GM15510 (cell line): ENCODE data around the gene DNAH8.

Experiments used
- POLR2A ChIP-seq: IDR thresholded peaks from 3 replicates; pipeline ENCODE4 v1.6.1; 2011; ENCODE audit warnings: borderline replicate concordance; ENCODE audit not compliant: insufficient read length; ENCODE audit errors: extremely low read depth

Gene DNAH8

GRCh38 chr6:39021779-39022178 lies 306.7 kb downstream of the DNAH8 start:
- no peak for TF ChIP-seq POLR2A

GRCh38 chr6:39026175-39026574 lies 311.1 kb downstream of the DNAH8 start:
- TF ChIP-seq POLR2A, result no peak

DNA sequence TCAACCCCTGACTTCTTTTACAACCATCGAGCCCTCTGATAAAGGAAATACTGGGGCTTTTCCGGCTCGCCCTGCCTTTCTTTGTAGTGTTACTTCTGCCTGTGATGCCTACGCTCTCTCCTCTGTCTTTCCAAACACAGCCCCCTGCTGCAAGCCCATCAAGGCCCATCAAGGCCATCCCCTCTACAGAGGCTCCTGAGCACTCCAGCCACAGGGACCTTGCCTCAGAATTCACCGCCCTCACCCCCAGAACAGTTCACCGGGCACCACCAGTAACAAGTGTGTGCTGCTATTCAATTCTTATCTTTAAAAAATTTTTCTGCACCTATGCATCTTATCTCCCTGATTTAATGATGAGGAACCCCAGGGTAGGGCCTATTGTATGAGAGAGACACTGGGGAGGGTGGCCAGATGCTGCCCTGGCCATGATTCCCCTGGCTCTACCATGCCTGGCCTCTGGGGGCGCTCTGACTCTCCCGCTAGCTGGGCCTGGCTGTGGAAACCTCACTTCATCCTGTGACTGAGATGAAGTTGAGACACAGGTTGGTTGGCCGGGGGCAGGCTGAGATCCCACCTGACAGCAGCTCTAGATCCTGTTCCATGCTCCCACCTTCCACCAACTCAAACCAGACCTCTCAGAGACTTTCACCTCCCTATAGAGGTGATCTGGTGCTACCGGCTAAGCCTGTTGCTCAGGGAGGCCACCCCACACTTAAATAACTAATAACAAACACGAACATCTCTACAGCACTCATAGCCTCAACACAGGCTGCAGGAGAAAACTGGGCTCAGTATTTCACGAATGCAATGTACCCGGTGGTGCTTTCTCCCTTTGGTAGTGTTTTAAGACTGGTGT lies 314.3 kb downstream of the DNAH8 start:
- no peak for TF ChIP-seq POLR2A

- no peak for TF ChIP-seq POLR2A
These were observed 320.6 kb downstream of the DNAH8 start for GRCh38 chr6:39035681-39036080.

GRCh38 chr6:39037082-39037508 lies 322.0 kb downstream of the DNAH8 start:
- no peak for TF ChIP-seq POLR2A

DNA sequence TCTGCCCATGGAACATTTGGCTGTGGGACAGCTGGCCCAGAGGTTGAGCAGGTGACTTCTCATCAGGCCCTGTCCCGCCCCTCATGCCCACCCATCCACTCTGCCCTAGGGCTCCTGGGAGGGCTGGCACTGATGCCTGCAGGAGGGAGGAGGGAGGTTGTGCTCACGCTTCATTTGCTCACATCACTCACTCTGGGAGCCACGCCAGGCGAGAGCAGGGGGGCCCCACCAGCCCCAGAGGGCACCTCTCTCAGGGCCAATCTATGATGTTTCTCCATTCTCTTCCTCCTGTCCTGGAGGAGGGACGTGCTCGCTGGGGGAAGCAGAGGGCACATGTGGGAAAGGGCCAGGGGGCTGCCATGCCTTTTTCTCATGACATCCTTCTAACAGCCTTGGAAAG lies 322.6 kb downstream of the DNAH8 start:
- TF ChIP-seq POLR2A, result no peak

GRCh38 chr6:39040080-39040673 lies 325.1 kb downstream of the DNAH8 start:
- no peak for TF ChIP-seq POLR2A

GRCh38 chr6:39041072-39041471 lies 326.0 kb downstream of the DNAH8 start:
- TF ChIP-seq POLR2A, result no peak

DNA sequence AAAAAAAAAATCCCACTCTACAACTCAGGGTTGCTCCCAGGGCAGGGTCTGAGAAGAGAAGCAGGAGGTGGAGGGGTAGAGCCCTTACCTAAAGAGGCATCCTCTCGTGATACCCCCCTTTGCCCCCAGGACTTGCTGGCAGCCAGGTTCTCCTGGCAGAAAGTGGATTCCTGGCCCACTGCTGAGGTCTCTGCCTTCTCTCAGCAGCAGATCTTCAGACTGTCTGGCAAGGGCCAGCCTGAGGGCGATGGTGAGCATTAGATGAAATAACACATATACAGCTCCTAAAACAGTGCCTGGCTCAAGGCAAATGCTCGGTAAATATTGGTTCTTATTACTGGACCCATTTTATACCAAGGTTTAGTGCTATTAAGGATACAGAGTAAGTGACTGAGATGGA lies 328.7 kb downstream of the DNAH8 start:
- TF ChIP-seq POLR2A, result no peak

- no peak for TF ChIP-seq POLR2A
These were observed 329.1 kb downstream of the DNAH8 start for GRCh38 chr6:39044181-39044580.

DNA sequence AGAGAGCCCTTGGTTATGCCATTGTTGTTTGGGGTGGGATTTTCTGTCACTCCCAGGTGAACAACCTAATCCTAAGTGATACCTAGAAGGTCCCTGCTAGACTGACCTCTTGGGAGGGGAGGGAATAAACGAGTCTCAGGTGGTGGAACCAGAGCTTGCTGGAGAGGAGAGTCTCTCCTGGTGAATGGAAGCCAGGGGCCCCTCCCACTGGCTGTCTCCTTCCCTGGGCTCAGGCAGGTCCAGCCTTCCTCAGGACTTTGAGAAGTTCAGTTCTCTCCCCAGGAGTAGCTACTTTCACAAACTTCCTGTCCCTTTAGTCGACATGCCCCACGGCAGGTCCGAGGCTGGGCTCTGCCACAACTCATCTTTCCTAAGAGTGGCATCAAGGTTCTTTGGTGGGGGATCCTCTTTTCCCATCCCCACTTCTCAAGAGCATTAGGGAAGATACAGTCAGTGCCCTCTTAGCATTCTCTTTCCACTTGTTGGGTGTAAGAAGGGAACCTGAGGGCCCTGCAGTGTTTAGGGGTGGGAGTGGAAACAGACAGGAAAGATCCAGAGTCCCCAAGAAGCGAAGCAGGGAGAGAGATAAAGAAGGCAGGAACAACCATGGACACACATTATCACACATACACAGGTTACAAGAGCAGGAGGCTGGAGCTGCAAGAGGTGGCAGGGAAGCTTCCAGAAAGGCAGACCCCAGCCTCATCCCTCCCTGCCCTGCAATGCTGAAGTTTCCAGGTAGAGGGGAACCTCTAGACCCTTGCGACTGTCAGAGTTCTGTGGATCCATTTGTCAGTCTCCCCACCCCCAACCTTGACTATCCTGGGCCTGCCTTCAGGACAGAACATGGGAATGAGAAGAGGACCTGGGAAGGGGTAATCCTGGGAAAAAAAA lies 332.6 kb downstream of the DNAH8 start:
- TF ChIP-seq POLR2A, result no peak

- no peak for TF ChIP-seq POLR2A
These were observed 333.6 kb downstream of the DNAH8 start, which contains the start of gene GLP1R for GRCh38 chr6:39048481-39049399. Gene GLP1R, plus strand, starts transcription at chr6:39048781. Its CDS starts 60 bp downstream, at chr6:39048841.

DNA sequence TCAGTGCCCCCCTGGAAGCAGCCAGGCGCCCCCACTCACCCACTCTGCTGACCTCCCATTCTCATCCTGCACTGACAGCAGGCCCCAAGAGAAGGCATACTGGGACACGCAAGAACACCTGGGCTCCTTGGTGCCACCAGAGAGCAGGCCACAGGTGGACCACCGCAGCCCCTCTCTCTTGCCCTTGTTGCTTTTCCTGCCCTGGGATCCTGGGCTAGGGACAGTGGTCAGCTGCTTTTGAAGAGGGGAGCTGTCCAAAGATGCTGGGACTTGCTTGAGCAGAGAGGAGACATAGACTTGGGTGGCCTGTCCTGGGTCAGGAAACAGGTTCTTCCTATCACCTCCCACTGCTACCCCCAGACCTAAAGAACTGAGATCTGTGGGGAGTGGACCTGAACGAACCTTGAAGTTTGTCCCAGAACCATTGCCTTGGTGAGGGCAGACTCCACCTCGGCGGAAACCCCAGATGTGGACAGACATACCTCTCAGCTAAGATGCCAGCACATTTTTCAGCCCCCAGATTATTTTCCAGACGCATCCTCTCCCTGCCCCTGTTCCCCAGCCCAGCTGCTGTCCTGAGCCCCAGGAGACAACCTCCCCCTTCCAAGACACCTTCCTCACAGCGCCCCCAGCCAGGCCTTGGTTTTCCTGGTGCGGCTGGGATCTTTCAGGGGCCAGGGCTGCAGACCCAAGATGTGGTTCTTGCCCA lies 334.6 kb downstream of the DNAH8 start:
- TF ChIP-seq POLR2A, result no peak
